Neuronal stem cell (in vitro differentiated cells): ENCODE data around the gene AIDA.

Source experiments
- DNase-seq: peaks from one replicate; pipeline ENCODE4 v3.0.0-alpha.2; 2013; ENCODE audit warnings: low spot score
- H2AFZ ChIP-seq: one replicate; pipeline ENCODE4 v1.6.1; 2013; ENCODE audit warnings: mild to moderate bottlenecking, low read length, inconsistent platforms
- H2AK5ac ChIP-seq: 2 replicates; pipeline ENCODE4 v1.6.1; 2013; ENCODE audit warnings: low read depth, mild to moderate bottlenecking, inconsistent platforms, low read length, moderate library complexity, mixed read lengths
- H2BK120ac ChIP-seq: 2 replicates; pipeline ENCODE4 v1.6.1; 2013; ENCODE audit warnings: low read depth, mild to moderate bottlenecking, inconsistent platforms, low read length, moderate library complexity, mixed read lengths
- H2BK12ac ChIP-seq: one replicate; pipeline ENCODE4 v1.6.1; 2013; ENCODE audit warnings: low read length, inconsistent platforms
- H2BK15ac ChIP-seq: 2 replicates; pipeline ENCODE4 v1.6.1; 2013; ENCODE audit warnings: mild to moderate bottlenecking, low read length, inconsistent platforms, mixed read lengths
- H2BK5ac ChIP-seq: one replicate; pipeline ENCODE4 v1.6.1; 2013; ENCODE audit warnings: inconsistent platforms, mild to moderate bottlenecking, low read length, moderate library complexity
- H3K14ac ChIP-seq: one replicate; pipeline ENCODE4 v1.6.1; 2013; ENCODE audit warnings: low read length, inconsistent platforms
- H3K18ac ChIP-seq: 2 replicates; pipeline ENCODE4 v1.6.1; 2013; ENCODE audit warnings: low read length, inconsistent platforms
- H3K23ac ChIP-seq: 2 replicates; pipeline ENCODE4 v1.6.1; 2013; ENCODE audit warnings: low read depth, mild to moderate bottlenecking, mixed read lengths, low read length, inconsistent platforms; ENCODE audit not compliant: poor library complexity
- H3K27ac ChIP-seq: replicated peaks from 3 replicates; pipeline ENCODE4 v1.5.1; 2013; ENCODE audit warnings: low read length, inconsistent platforms
- H3K27me3 ChIP-seq, 3 experiments: 2 replicates each; pipeline ENCODE4 v1.6.1; 2013; ENCODE audit warnings: low read length in 3 of 3, mild to moderate bottlenecking in 2 of 3, inconsistent platforms in 1 of 3, low read depth in 1 of 3, mixed read lengths in 1 of 3, moderate library complexity in 1 of 3; ENCODE audit not compliant: control insufficient read depth in 3 of 3, insufficient read depth in 3 of 3
- H3K36me3 ChIP-seq, 2 donors: replicated peaks in 1 of 2; 2 replicates each; pipeline ENCODE4 v1.6.1; 2013; ENCODE audit warnings: low read length in 2 of 2; ENCODE audit not compliant: control insufficient read depth in 2 of 2, insufficient read depth in 2 of 2
- H3K4ac ChIP-seq: 2 replicates; pipeline ENCODE4 v1.6.1; 2013; ENCODE audit warnings: inconsistent platforms, mild to moderate bottlenecking, low read length, moderate library complexity
- H3K4me1 ChIP-seq, 2 donors: 1 replicate in 1 of 2; 2 replicates in 1 of 2; pipeline ENCODE4 v1.6.1; 2013; ENCODE audit warnings: low read length in 2 of 2, low read depth in 1 of 2; ENCODE audit not compliant: control insufficient read depth in 2 of 2, insufficient read depth in 1 of 2
- H3K4me2 ChIP-seq: one replicate; pipeline ENCODE4 v1.6.1; 2013; ENCODE audit warnings: mild to moderate bottlenecking, low read length, inconsistent platforms; ENCODE audit not compliant: insufficient read depth, poor library complexity, severe bottlenecking
- H3K4me3 ChIP-seq, 2 donors: 2 replicates each; pipeline ENCODE4 v1.5.1; 2013; ENCODE audit warnings: low read length in 2 of 2, mild to moderate bottlenecking in 2 of 2, inconsistent platforms in 1 of 2, moderate library complexity in 1 of 2
- H3K79me1 ChIP-seq: one replicate; pipeline ENCODE4 v1.6.1; 2013; ENCODE audit warnings: low read depth, mild to moderate bottlenecking, inconsistent platforms, low read length, moderate library complexity
- H3K9ac ChIP-seq: one replicate; pipeline ENCODE4 v1.6.1; 2013; ENCODE audit warnings: mild to moderate bottlenecking, low read depth, low read length, inconsistent platforms; ENCODE audit not compliant: poor library complexity
- H3K9me3 ChIP-seq, 2 donors: replicated peaks in 1 of 2; 2 replicates each; pipeline versions ENCODE3 to v1.6.1; 2013; ENCODE audit warnings: low read length in 2 of 2, mild to moderate bottlenecking in 2 of 2, inconsistent platforms in 1 of 2, low read depth in 1 of 2, mixed read lengths in 1 of 2, moderate library complexity in 1 of 2; ENCODE audit not compliant: control insufficient read depth in 2 of 2, insufficient read depth in 1 of 2
- H4K8ac ChIP-seq: one replicate; pipeline ENCODE4 v1.6.1; 2013; ENCODE audit warnings: low read depth, mild to moderate bottlenecking, inconsistent platforms, low read length, moderate library complexity
- H4K91ac ChIP-seq: one replicate; pipeline ENCODE4 v1.6.1; 2013; ENCODE audit warnings: low read length, low read depth, mild to moderate bottlenecking, inconsistent platforms; ENCODE audit not compliant: poor library complexity
- WGBS, 2 donors: extraction: QIAGEN DNeasy Blood & Tissue Kit; methylation state at CpG; one replicate each; pipeline ENCODE4 v1.1.7; 2013; ENCODE audit warnings: missing lambda C conversion rate in 2 of 2, mixed read lengths in 1 of 2; ENCODE audit not compliant: insufficient read length in 2 of 2, insufficient replicate concordance in 1 of 2; ENCODE audit errors: extremely low coverage in 2 of 2; 5-methylcytosine and 5-hydroxymethylcytosine counted together

Gene AIDA

DNA sequence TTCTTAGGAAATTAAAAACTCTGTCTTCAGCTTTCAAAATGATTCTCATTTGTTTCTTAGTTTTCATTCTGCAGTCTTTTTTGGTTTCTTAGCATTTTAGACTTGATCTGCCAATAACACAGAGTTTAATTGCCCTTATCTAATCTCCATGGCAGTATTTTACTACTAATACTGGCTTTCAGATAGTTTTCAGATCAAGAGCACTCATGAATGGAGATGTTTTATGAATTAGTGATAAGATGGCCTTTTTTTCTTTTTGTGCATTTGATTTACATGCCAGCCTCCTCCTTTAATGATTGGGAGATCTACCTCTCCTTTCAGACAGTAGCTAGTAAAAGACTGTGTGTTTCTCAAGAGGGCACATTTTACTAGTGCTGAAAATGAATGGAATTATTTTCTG, 88.8 kb downstream of the AIDA start:
- H4K91ac ChIP-seq, result no peak overlapping the region
- no peaks in the 10 kb centered on the region for H3K27me3 ChIP-seq
- H3K9me3 ChIP-seq, result no peaks in the 10 kb centered on the region
- no peak overlapping the region for H2AK5ac ChIP-seq
- H3K36me3 ChIP-seq, result peaks cover 12 to 70% of the 10 kb centered on the region in 2 donors
- H3K9ac ChIP-seq, result no peak overlapping the region
- no peak overlapping the region for H4K8ac ChIP-seq
- no peak overlapping the region for H2BK5ac ChIP-seq
- H3K27ac ChIP-seq, result no peak overlapping the region
- H3K4ac ChIP-seq, result no peak overlapping the region
- H3K18ac ChIP-seq, result no peak overlapping the region
- H3K23ac ChIP-seq, result no peak overlapping the region
- no peak overlapping the region for H2BK15ac ChIP-seq
- H3K4me3 ChIP-seq, result no peak overlapping the region
- peaks cover 0 to 6% of the 10 kb centered on the region in 2 donors for H3K4me1 ChIP-seq
- H3K14ac ChIP-seq, result no peak overlapping the region
- H2BK120ac ChIP-seq, result no peak overlapping the region
- no peak overlapping the region for H2BK12ac ChIP-seq
- H3K79me1 ChIP-seq, result peaks cover 4% of the 10 kb centered on the region
- no peak overlapping the region for H3K4me2 ChIP-seq
- H2AFZ ChIP-seq, result no peak overlapping the region
- no peak for DNase-seq

- H2BK15ac ChIP-seq, result no peak overlapping the region
- no CpG with 5 or more reads among the region's 5 CpGs for WGBS, 2 donors
- no peak overlapping the region for H3K27ac ChIP-seq
- no peak overlapping the region for H4K91ac ChIP-seq
- H3K4me3 ChIP-seq, result no peak overlapping the region
- H3K14ac ChIP-seq, result no peak overlapping the region
- H4K8ac ChIP-seq, result no peak overlapping the region
- no peak overlapping the region for H2BK120ac ChIP-seq
- no peak overlapping the region for H2AK5ac ChIP-seq
- H2AFZ ChIP-seq, result no peak overlapping the region
- no peak overlapping the region for H2BK5ac ChIP-seq
- peaks cover 6% of the 10 kb centered on the region for H3K79me1 ChIP-seq
- DNase-seq, result no peak
- no peaks in the 10 kb centered on the region for H3K27me3 ChIP-seq
- no peak overlapping the region for H3K4me2 ChIP-seq
- H3K23ac ChIP-seq, result no peak overlapping the region
- H3K18ac ChIP-seq, result no peak overlapping the region
- H3K9me3 ChIP-seq, result no peaks in the 10 kb centered on the region
- H3K4me1 ChIP-seq, result peaks cover 0 to 6% of the 10 kb centered on the region in 2 donors
- H3K9ac ChIP-seq, result no peak overlapping the region
- H3K4ac ChIP-seq, result no peak overlapping the region
- H2BK12ac ChIP-seq, result no peak overlapping the region
- peaks cover 12 to 63% of the 10 kb centered on the region in 2 donors for H3K36me3 ChIP-seq
Observed at GRCh38 chr1:222622765-222623164, 89.5 kb downstream of the AIDA start.

DNA sequence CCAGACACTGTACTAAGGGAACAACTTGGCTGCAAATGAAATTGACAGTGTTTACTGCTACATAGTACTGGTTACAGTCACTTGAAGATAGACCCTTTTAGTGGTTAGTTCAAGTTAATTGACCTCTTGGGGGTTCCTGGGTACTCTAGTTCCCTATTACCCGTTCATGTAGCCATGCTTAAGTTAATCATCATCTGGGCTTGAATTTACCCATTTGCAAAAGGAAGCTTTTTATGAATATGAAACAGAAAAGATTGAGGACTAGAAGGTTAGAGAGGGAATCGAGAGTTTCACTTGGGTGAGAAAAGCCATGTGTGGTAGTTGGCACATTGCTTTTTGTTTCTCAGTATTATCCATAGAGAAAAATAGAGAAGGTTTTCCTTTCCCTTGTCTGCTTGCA, 91.7 kb downstream of the AIDA start:
- H2BK5ac ChIP-seq, result no peak overlapping the region
- H3K9me3 ChIP-seq, result no peaks in the 10 kb centered on the region
- H3K27ac ChIP-seq, result no peak overlapping the region

GRCh38 chr1:222618880-222619596, 93.3 kb downstream of the AIDA start:
- Histone ChIP-seq H3K9me3 (no peaks in the 10 kb centered on the region), H4K91ac (no peak overlapping the region), H2AFZ (peak overlapping the region; percentile 94), H3K79me1 (peaks cover 6% of the 10 kb centered on the region), H3K36me3 (peaks cover 6 to 27% of the 10 kb centered on the region in 2 donors), H3K4me1 (peaks cover 3 to 8% of the 10 kb centered on the region in 2 donors), H2BK15ac (no peak overlapping the region), H3K4me2 (peak overlapping the region; percentile 88), H3K9ac (peak overlapping the region; percentile 96), H2BK120ac (no peak overlapping the region), H2AK5ac (no peak overlapping the region), H3K4ac (no peak overlapping the region), H3K4me3 (peak overlapping the region; percentile 81 to 99), H4K8ac (no peak overlapping the region), H3K27ac (no peak overlapping the region), H3K27me3 (peaks cover 0 to 15% (median 0%) of the 10 kb centered on the region in 3 experiments), H3K18ac (peak overlapping the region; percentile 59), H3K14ac (peak overlapping the region; percentile 31), H2BK5ac (no peak overlapping the region), H2BK12ac (no peak overlapping the region), H3K23ac (no peak overlapping the region)
- no CpG with 5 or more reads among the region's 20 CpGs for WGBS, 2 donors
- peak; percentile 14 for DNase-seq

More for the DNA sequence above, 91.7 kb downstream of the AIDA start:
- no peak overlapping the region for H2BK12ac ChIP-seq
- H3K18ac ChIP-seq, result no peak overlapping the region
- H3K4ac ChIP-seq, result no peak overlapping the region
- H3K79me1 ChIP-seq, result peaks cover 6% of the 10 kb centered on the region
- no peak overlapping the region for H3K9ac ChIP-seq
- H3K4me3 ChIP-seq, result no peak overlapping the region
- H2BK120ac ChIP-seq, result no peak overlapping the region
- peaks cover 0 to 12% (median 0%) of the 10 kb centered on the region in 3 experiments for H3K27me3 ChIP-seq
- no CpG with 5 or more reads among the region's 2 CpGs for WGBS, 2 donors
- peaks cover 3 to 8% of the 10 kb centered on the region in 2 donors for H3K4me1 ChIP-seq
- no peak for DNase-seq
- no peak overlapping the region for H4K91ac ChIP-seq
- no peak overlapping the region for H2AFZ ChIP-seq
- H4K8ac ChIP-seq, result no peak overlapping the region
- no peak overlapping the region for H3K23ac ChIP-seq
- H3K14ac ChIP-seq, result no peak overlapping the region
- H3K36me3 ChIP-seq, result peaks cover 6 to 42% of the 10 kb centered on the region in 2 donors
- H2AK5ac ChIP-seq, result no peak overlapping the region
- no peak overlapping the region for H3K4me2 ChIP-seq
- no peak overlapping the region for H2BK15ac ChIP-seq
